Measurements from ENCODE around the gene ZBED5.

ZBED5 gene

DNA sequence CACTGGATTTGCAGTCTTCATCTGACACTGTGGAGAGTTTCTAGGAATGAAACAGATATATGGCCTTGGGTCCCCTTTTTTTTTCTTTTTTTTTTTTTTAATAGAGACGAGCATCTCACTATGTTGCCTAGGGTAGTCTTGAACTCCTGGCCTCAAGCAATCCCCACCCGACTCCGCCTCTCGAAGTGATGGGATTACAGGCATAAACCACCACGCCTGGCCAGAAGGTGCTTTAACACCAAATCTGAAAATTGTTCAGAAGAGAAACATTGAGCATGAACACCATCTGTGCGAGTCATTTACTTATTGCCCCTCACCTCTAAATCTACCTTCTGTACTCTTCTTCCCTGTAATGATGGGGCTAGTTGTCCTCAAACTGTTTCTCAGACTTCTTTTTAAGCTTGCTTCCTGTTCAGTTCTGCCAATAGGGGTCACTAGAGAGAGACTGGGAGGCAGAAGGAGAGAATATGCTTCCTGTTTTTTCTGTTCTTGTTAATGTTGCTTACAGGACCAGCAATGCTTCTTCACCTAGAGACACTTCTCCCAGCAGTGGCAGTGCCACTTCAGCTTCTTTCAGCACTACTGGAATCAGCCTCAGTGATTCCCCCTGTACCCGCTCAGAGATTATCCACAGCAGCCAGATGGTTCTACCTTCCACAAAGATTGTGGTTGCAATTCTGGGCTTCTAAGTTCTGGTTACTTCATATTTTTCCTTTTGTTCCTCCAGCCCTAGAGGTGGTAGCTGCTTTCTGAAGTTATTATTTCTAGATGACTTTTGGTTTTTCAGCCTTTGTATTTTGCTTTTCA is 20.8 kb upstream of the ZBED5 start:
- H3K4me3 ChIP-seq (ENCODE audit: low read depth, low read length): no peak overlapping the region
- peak; percentile 89 for DNase-seq (ENCODE audit: low read depth)
- peak; percentile 87 for TF ChIP-seq CTCF (conservative IDR thresholded peaks at IDR 0.05; ENCODE audit: low read depth, low read length)

DNA sequence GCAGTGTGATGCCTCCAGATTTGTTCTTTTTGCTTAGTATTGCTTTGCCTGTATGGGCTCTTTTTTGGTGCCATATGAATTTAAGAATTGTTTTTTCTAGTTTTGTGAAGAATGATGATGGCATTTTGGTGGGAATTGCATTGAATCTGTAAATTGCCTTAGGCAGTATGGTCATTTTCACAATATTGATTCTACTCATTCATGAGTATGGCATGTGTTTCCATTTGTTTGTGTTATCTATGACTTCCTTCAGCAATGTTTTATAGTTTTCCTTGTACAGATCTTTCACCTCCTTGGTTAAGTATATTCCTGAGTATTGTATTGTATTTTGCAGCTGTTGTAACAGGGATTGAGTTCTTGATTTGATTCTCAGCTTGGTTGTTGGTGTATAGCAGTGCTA is 18.3 kb upstream of the ZBED5 start:
- TF ChIP-seq CTCF (conservative IDR thresholded peaks at IDR 0.05; ENCODE audit: low read depth, low read length): no peak
- no peak overlapping the region for H3K4me3 ChIP-seq (ENCODE audit: low read depth, low read length)
- DNase-seq (ENCODE audit: low read depth): no peak

DNA sequence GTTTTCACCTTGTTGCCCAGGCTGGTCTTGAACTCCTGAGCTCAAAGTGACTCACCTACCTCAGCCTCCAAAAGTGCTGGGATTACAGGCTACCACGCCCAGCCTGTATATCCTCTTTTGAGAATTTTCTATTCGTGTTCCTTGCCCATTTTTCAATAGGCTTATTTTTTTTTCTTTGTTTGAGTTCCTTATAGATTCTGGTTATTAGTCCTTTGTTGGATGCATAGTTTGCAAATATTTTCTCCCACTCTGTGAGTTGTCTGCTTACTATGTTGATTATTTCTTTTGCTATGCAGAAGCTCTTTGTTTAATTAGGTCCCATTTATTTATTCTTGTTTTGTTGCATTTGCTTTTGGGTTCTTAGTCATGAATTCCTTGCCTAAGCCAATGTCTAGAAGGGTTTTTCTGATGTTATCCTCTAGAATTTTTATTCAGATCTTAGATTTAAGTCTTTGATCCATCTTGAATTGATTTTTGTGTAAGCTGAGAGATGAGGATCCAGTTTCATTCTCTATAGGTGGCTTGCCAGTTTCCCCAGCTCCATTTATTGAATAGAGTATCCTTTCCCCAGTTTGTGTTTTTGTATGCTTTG is 17.7 kb upstream of the ZBED5 start:
- no peak for DNase-seq (ENCODE audit: low read depth)
- no peak for TF ChIP-seq CTCF (conservative IDR thresholded peaks at IDR 0.05; ENCODE audit: low read depth, low read length)
- no peak overlapping the region for H3K4me3 ChIP-seq (ENCODE audit: low read depth, low read length)

- no peak for TF ChIP-seq CTCF (conservative IDR thresholded peaks at IDR 0.05; ENCODE audit: low read depth, low read length)
- H3K4me3 ChIP-seq (ENCODE audit: low read depth, low read length): no peak overlapping the region
- no peak for DNase-seq (ENCODE audit: low read depth)
Observed at GRCh38 chr11:10872097-10872496, 14.2 kb upstream of the ZBED5 start.

GRCh38 chr11:10868352-10868751 is 10.5 kb upstream of the ZBED5 start:
- H3K4me3 ChIP-seq (ENCODE audit: low read depth, low read length): no peak overlapping the region
- TF ChIP-seq CTCF (conservative IDR thresholded peaks at IDR 0.05; ENCODE audit: low read depth, low read length): no peak
- DNase-seq (ENCODE audit: low read depth): no peak

DNA sequence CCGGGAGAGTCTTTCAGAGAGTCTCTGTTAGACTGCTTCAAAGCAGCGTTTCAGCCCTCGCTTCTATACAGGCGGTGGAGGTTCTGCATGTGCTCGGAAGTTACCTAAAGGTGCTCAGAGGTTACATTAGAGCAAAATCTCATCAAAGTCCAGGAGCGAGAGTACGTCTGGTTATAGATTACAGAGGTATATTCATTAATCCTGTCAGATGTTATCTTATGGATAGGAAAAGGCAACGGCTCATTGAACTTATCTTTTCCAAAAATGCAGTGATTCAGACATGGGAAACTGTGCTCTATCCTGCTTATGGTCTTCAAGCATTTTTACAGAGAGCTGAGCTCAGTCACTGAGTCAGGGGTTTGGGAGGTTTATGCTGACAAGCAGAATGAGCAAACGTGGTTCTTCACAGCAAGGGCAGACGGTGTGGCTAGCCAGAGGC is 9.1 kb upstream of the ZBED5 start:
- no peak for TF ChIP-seq CTCF (conservative IDR thresholded peaks at IDR 0.05; ENCODE audit: low read depth, low read length)
- peak; percentile 73 for DNase-seq (ENCODE audit: low read depth)
- no peak overlapping the region for H3K4me3 ChIP-seq (ENCODE audit: low read depth, low read length)

DNA sequence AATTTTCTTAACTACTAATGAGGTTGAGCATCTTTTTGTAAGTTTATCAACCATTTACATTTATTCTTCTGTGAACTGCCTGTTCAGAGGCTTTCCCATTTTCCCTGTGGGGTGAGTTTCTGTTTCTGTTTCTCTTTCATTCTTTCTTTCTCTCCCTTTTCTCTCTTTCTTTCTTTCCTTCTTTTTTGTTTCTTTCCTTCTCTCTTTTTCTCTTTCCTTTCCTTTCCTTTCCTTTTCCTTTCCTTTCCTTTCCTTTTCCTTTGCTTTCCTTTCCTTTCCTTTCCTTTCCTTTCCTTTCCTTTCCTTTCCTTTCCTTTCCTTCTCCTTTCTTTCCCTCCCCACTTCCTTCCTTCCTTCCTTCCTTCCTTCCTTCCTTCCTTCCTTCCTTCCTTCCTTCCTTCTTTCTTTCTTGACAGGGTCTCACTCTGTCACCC is 8.0 kb upstream of the ZBED5 start:
- no peak for DNase-seq (ENCODE audit: low read depth)
- no peak overlapping the region for H3K4me3 ChIP-seq (ENCODE audit: low read depth, low read length)
- TF ChIP-seq CTCF (conservative IDR thresholded peaks at IDR 0.05; ENCODE audit: low read depth, low read length): no peak
